Hippocampal formation (tissue), 2 donors: Measurements from ENCODE around the gene COL23A1.
"Not testable (repeated sequence)": the region's sequence is repeated elsewhere in the genome, so short reads cannot be mapped to it uniquely, and the experiment has no call there.

Source experiments
- DNase-seq, 2 donors: peaks; one replicate each; lab custom pipeline; 2025; lab: John Stamatoyannopoulos, UW

COL23A1 gene

GRCh38 chr5:178323541-178323865 is 266.7 kb downstream of the COL23A1 start:
- DNase-seq = no peak

GRCh38 chr5:178322736-178323540 is 267.3 kb downstream of the COL23A1 start:
- no peak for DNase-seq

- DNase-seq = no peak
Observed at GRCh38 chr5:178320281-178320855, 269.8 kb downstream of the COL23A1 start.

DNA sequence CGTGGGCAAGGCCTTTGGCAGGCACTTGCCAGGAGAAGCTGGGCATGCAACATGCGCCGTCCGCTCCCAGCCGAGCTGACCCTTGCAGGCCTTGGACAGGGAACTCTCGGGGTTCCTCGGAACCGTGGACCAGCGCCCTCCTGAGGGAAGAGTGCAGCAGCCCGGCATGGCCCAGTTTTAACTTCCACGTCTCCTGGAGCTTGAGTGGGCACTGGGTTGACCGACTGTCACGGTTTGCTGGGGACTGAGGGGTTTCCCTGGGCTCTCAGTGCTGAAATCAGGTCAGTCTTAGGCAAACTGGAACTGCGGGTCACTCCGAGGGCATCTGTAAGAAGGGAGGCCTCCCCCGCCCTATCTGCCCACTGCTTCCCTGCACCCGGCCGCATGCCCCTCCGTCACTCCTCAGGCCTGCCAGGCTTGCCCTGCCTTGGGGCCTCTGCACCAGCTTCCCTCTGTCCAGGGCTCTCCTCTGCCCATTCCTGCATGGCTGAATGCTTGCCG is 270.6 kb downstream of the COL23A1 start:
- DNase-seq = no peak

GRCh38 chr5:178318893-178319292 is 271.3 kb downstream of the COL23A1 start:
- DNase-seq = no peak

DNA sequence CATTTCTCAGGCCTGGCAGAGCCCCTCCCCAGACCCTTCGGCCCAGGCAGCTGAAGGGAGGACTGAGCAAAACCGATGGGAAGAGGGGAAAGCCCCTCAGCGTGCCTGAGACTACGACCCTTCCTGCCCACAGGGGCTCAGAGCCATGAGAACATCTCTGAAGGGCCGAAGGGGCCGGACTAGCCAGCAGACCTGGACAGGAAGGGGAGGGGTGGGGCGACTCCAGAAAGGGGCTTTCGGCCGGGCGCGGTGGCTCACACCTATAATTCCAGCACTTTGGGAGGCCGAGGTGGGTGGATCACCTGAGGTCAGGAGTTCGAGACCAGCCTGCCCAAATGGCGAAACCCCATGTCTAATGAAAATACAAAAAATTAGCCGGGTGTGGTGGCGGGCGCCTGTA is 271.8 kb downstream of the COL23A1 start:
- DNase-seq = no peak

GRCh38 chr5:178317727-178318126 is 272.5 kb downstream of the COL23A1 start:
- DNase-seq = not testable (repeated sequence)

DNA sequence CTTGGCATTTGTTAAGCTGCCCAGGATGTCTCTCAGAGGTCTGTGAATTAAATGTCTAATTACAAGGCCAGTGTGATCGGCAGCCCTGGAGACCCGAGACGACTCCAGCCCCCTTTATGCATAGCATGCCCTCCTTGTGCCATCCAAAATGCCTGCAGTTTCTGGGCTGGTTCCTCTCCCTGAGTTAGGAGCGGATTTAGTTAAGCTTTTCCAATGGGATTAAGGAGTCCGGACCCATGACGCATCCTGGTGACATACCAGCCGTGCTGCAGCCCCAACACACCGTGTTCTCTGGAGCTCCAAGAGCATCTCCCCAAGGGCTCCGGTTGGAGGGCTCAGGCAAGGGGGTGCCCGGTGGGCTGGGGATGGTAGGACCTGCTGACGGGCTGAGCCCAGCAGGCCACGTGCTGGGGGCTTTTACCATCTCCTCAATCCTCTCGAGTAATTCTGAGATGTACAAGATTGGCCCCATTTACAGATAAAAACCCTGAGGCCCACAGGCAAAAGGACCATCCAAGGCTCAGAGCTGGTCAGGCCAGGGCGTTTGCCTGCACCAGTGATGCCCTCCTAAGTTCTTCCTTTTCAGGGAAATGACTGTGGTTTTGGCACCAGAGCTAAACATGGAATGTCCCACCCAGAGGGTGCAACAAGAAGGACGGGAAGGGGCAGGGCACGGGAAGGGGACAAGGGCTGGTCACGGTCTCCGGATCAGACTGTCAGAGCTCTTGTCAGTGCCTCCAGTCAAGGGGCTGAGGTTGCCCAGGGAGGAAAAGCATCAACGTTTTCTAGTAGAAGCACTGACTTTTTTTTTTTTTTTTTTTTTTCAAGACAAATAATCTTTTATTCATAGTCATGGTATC is 275.0 kb downstream of the COL23A1 start:
- no peak for DNase-seq

DNA sequence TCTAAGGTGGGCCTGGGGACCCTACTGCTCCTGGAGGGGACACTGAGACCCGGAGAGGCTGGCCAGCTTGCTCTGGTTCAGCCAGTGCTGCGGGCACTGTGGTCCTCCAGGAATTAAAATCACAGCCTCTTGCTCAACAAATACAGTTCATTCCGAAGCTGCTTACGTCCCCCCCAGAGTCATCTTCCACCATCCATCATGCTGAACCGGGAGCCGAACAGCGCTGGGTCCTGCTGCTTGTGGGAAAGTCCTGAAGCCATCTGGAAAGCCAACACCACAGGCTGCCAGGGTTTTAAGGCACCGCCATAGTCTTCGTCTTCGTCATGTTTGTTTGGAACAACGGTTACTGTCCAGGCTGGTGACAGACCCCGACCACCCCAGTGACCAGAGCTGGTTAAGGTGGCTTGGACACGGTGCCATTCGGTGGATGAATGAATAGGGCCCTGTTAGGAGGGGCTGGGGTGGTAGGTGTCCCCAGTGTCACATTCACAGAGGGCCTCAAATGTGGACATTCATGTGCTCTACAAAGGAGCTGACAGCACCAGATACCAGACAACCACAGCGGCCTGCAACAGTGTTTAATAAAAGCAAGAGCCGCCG is 276.0 kb downstream of the COL23A1 start:
- no peak for DNase-seq

DNA sequence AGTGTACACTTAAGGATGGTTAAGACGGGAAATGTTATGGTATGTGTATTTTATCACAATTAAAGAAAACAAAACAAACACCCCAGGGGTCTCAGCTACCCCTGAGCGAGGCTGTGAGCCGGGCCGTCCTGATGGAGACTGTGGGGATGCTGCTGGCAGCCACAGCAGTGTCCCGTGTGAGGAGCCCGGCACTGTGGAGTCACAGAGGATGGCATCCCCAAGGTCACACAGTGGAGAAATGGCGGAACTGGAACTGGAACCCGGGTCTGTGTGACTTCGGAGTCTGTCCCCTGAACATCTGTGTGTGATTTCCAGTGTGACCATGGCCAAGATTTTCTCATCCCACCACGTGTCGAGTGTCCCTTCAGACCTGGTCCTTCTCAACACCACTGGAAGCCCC is 276.9 kb downstream of the COL23A1 start:
- DNase-seq = no peak

GRCh38 chr5:178312880-178313282 is 277.3 kb downstream of the COL23A1 start:
- DNase-seq = no peak

- DNase-seq = no peak
Observed at GRCh38 chr5:178310130-178310865, 279.9 kb downstream of the COL23A1 start.

- no peak for DNase-seq
Observed at GRCh38 chr5:178309271-178310013, 280.8 kb downstream of the COL23A1 start.

DNA sequence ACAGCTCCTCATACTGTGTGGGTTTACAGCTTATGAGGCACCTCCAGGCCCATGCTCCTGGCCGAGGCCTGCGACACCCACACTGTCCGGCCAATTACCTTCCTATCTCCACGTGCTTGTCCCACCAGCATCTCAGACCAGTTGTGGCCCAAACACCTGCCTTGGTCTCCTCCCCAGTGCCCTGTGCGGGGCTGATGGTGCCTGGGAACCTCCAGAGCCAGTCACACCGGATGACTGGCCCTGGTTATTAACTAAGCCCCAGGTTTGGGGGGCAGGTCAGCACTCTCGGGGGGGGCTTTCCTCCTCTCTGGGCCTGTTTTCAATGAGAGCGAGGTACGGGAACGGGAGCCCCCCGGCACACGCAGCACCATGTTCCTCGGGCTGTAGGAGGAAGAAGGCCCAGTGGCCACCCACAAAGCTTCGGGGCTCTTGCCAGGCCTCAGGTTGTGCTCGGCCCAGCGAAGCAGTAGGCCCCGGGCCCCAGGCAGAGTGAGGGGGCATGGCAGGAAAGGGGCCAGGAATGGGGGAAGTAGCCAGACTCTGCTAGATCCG is 281.6 kb downstream of the COL23A1 start:
- no peak for DNase-seq

DNA sequence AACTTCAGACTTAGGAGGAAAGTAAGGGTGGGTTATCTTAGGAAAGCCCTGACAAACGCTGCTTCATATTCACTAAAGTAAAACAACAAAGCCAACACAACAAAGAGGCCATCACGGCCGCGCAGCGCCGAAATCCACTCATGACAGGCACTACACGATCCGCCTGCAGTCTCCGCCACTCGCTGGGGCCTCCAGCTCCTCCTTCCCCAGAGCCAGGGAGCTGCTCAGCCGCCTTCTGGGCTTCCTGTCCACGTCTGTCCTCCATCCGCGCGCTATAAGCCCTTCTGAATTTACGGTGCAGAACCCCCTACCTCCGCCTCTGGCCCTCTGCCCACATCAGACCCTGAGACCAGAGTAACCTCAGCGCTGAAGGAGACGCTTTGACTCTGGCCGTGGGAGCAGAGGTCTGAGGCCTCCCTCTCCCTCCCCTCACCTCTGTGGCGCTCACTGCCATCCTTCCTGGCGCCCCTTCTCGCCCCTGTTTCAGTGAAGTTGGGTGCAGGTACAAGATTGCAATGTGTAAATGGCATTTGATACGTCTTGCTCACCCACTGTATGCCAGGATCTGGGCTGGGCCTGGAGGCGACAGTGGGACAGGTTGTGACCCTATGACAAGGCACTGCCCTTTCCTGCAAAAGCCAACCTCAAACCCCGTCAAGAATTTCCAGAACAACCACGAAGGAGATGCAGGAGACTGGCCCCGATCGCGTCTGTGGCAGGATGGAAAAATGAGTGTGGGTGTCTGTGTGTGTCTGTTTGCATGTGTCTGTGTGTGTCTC is 282.7 kb downstream of the COL23A1 start:
- DNase-seq = no peak

- DNase-seq = no peak
Observed at GRCh38 chr5:178306430-178307225, 283.6 kb downstream of the COL23A1 start.

GRCh38 chr5:178305801-178306200 is 284.4 kb downstream of the COL23A1 start:
- DNase-seq = no peak

DNA sequence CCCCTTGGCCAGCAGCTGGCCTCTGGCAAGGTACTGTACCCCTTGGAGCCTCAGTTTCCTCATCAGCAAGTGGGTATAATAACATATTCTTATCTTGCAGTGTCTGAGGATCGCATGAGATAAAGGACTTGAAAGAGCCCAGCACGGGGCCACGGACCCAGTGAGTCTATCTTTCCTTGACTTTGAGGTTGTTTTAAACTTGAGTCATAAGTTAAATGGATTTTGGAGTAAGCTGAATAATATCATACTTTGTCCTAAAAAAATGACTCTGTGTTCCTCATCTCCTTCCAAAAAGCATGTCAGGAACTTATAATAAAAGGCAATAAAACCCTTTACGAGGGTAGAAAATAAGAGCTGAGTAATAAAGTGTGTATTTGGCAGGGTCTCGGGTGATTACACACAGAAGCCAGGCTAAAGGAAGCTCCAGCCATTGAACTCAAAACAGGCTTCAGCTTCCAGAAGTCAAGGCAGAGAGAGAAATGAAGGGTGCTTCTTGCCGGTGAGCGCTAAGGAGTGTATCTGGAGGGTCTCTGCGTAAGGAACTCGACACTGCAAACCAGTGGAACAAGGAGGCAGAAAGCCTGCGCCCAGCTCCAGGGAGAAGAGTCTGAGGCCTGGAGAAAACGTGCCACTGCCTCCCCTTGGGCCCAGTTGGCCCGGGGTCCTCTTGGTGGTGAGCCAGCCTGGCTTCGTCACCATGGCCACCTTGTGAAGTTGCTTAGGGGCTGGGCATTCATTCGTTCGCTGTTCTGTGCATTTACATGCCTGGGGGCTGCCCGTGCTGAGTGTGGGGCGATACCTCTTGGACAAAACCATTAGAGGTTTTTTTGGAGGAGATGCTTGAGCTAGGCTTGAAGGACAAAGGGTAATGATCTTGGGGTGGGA is 285.2 kb downstream of the COL23A1 start:
- DNase-seq = no peak
